Measurements from ENCODE around the gene SLC10A3. TPM values are rescaled to one million over a fixed set of nuclear protein-coding genes. Genes with fewer than 3 reads are reported as not detected.

The SLC10A3 gene
- total and polyA plus RNA-seq, 2 experiments from 2014 or later, result 29.9 to 31.1 TPM

- H3K4me1 ChIP-seq (ENCODE audit: low read depth), result peaks cover 18% of the 10 kb centered on the region
- no peaks in the 10 kb centered on the region for H3K27me3 ChIP-seq
- TF ChIP-seq CTCF (IDR thresholded peaks at IDR 0.05; ENCODE audit: low read depth, low read length), result no peak
- peak overlapping the region; percentile 71 for H3K27ac ChIP-seq
- no peak overlapping the region for H3K4me3 ChIP-seq
- DNase-seq (ENCODE audit: low read depth in 1 of 2, low spot score in 1 of 2), result no peak
- no peaks in the 10 kb centered on the region for H3K36me3 ChIP-seq
- H3K9me3 ChIP-seq (ENCODE audit: low read depth), result no peaks in the 10 kb centered on the region
Observed at GRCh38 chrX:154519389-154519788, 29.0 kb upstream of the SLC10A3 start.

- Histone ChIP-seq H3K36me3 (no peaks in the 10 kb centered on the region), H3K4me3 (peak overlapping the region; percentile 11), H3K27me3 (no peaks in the 10 kb centered on the region), H3K4me1 (ENCODE audit: low read depth) (peaks cover 18% of the 10 kb centered on the region), H3K27ac (peak overlapping the region; percentile 100), H3K9me3 (ENCODE audit: low read depth) (no peaks in the 10 kb centered on the region)
- TF ChIP-seq CTCF (IDR thresholded peaks at IDR 0.05; ENCODE audit: low read depth, low read length), result no peak
- peak in 1 of 2 donors; percentile 44 for DNase-seq (ENCODE audit: low read depth in 1 of 2, low spot score in 1 of 2)
Observed at GRCh38 chrX:154517101-154517781, 26.8 kb upstream of the SLC10A3 start.

GRCh38 chrX:154516656-154517100, 26.2 kb upstream of the SLC10A3 start:
- no peak for TF ChIP-seq CTCF (IDR thresholded peaks at IDR 0.05; ENCODE audit: low read depth, low read length)
- Histone ChIP-seq H3K27me3 (no peaks in the 10 kb centered on the region), H3K36me3 (no peaks in the 10 kb centered on the region), H3K9me3 (ENCODE audit: low read depth) (no peaks in the 10 kb centered on the region), H3K4me1 (ENCODE audit: low read depth) (peaks cover 19% of the 10 kb centered on the region), H3K4me3 (peak overlapping the region; percentile 11), H3K27ac (peak overlapping the region; percentile 100)
- peak; percentile 79 to 92 for DNase-seq (ENCODE audit: low read depth in 1 of 2, low spot score in 1 of 2)

- Histone ChIP-seq H3K27me3 (no peaks in the 10 kb centered on the region), H3K36me3 (no peaks in the 10 kb centered on the region), H3K27ac (peak within 1 kb of the TSS; percentile 100), H3K9me3 (ENCODE audit: low read depth) (no peaks in the 10 kb centered on the region), H3K4me1 (ENCODE audit: low read depth) (peaks cover 25% of the 10 kb centered on the region), H3K4me3 (peak within 1 kb of the TSS; percentile 54)
- DNase-seq (ENCODE audit: low read depth in 1 of 2, low spot score in 1 of 2), result peak; percentile 88 to 94
- no peak for TF ChIP-seq CTCF (IDR thresholded peaks at IDR 0.05; ENCODE audit: low read depth, low read length)
Observed at GRCh38 chrX:154515966-154516655, 25.7 kb upstream of the SLC10A3 start, which contains the start of gene FAM3A. TSS of gene FAM3A (minus strand) at chrX:154516232. CDS start at chrX:154515772, 460 bp downstream.

- TF ChIP-seq CTCF (IDR thresholded peaks at IDR 0.05; ENCODE audit: low read depth, low read length), result no peak
- peak overlapping the region; percentile 100 for H3K27ac ChIP-seq
- DNase-seq (ENCODE audit: low read depth in 1 of 2, low spot score in 1 of 2), result peak in 1 of 2 donors; percentile 19
- no peaks in the 10 kb centered on the region for H3K9me3 ChIP-seq (ENCODE audit: low read depth)
- H3K4me1 ChIP-seq (ENCODE audit: low read depth), result peaks cover 32% of the 10 kb centered on the region
- H3K36me3 ChIP-seq, result no peaks in the 10 kb centered on the region
- peak overlapping the region; percentile 54 for H3K4me3 ChIP-seq
- H3K27me3 ChIP-seq, result no peaks in the 10 kb centered on the region
Observed at GRCh38 chrX:154515090-154515965, 24.9 kb upstream of the SLC10A3 start.

Measured in cardiac muscle cell (in vitro differentiated cells and primary cell).